ENCODE results near the gene TUT7.
"Not testable (repeated sequence)": the region's sequence is repeated elsewhere in the genome, so short reads cannot be mapped to it uniquely, and the experiment has no call there.

Gene TUT7

DNA sequence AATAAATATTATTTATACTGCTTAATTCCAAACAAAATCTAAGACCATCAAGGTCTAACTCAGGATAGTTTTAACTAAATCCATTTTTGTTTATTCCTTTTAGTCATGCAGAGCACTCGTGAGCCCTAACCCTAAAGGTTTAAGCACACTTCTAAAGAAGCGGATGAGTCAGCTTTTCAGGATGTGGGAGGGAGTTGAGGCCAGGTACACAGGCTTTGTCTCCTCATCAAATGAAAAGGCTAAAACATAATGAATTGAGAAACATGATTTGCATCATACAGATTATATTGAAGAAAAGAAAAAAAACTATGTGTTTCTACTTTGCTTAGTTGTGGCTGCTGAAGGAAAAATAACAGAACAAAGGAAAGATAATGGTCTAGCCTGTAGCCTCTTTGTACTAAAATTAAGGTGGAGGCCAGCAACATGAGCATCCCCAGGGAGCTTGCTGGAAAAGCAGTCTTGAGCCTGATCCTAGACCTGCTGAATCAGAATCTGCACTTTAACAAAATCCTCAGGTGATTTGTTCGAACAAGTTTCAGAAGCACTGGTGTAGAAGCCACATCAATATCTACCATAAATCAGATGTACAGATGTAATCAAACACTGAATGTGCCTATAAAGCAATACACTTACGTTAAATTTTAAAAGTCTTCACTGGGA is 50.8 kb downstream of the TUT7 start:
- DNase-seq (ENCODE audit: low spot score) = peak; percentile 70

DNA sequence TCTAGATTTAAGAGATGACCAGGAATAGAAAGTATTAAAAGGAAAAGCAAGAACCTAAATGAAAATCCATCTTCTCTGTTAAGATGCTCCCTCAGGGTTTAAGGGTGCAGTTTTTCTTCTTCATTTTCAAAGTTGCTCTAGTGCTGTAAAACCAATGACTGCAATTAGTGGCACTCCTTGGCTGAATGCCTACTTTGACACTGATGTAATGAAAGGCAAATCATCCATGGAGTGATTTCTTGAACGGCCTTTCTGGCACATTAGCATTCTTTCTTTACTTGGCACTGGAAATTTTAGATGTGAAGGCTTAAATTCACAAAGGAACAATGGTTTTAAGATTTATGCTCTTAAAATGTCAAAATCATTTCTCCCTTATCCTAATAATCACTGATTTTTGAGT is 52.5 kb downstream of the TUT7 start:
- DNase-seq (ENCODE audit: low spot score) = no peak

DNA sequence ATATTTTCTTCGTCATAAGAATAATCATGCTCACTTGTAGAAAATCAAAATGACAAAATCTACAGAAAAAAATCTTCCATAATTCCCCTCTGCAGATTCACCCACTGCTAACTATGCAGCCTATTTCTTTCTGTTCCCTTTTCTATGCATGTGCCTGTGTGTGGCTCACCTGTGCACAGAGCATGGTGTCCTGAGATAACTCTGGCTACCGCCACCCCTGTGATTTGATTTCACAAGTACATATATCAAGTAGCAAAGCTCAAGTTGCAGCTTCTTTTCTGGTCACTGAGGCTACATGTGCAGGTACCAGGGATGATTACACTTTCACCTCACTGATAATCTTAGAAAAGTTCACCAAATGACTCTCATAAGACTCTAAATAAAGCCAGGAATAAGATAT is 53.5 kb downstream of the TUT7 start:
- no peak for DNase-seq (ENCODE audit: low spot score)

DNA sequence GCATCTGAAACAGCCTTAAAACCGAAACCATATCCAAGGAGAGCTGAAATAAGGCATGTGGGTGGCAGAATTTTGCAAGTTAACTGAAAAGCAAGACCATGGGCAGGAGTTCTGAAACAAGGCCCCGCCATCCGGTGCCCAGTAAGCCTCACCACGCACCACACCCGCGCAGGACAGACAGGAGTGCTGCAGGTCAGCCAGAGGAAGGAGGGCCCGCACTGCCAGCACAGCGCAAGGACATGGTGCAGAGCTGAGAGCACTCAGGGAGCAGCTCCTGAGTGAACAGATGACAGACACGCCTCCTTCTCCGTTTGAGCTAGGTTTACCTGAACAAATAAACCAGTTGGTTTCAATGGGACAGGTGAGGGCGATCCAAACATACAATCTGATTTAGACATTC is 55.3 kb downstream of the TUT7 start:
- DNase-seq (ENCODE audit: low spot score) = no peak

DNA sequence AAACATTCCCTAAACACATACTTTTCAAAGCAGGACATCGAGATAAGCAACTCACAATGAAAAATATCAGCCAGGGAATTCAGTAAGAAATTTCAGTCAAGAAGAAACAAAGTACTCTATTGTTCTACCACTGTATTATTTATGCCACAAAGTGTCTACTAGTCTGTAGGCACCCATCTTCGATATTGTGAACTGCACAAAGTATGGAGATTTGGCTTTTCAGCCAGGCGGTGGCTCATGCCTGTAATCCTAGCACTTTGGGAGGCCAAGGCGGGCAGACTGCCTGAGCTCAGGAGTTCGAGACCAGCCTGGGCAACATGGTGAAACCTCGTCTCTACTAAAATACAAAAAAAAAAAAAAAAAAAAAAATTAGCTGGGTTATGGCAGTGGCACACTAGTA is 63.9 kb downstream of the TUT7 start:
- DNase-seq (ENCODE audit: low spot score) = not testable (repeated sequence)

DNA sequence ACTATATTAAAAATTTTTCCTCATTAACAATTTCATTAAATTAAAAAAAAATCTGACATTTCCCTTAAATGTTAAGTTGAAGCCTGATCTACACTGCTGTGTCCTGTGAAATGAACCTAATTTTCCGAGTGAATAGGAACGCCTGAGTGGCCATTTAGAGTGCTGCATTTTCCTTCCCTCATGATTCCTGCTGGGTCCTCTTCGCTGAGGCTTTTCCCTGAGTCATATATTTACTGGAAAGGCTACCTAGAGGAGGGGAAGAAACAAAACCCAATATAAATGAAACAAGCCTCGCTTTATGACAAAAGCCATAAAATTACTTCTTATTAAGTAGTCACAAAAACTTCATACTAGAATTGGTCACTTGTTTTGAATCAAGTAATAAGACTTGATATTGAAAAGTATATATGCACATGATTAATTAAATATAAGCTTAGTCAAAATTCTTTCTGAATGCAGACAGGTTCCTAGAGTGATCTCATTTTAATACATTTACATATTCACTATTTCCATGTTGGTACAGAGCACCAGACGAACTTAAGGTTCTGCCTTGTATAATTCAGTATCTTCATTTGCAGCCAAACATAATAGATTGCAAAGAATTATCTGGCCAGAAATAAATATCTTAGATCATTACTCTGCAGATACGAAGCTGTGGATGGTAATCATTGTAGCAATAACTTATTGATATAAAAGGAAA is 65.6 kb downstream of the TUT7 start:
- DNase-seq (ENCODE audit: low spot score) = no peak

DNA sequence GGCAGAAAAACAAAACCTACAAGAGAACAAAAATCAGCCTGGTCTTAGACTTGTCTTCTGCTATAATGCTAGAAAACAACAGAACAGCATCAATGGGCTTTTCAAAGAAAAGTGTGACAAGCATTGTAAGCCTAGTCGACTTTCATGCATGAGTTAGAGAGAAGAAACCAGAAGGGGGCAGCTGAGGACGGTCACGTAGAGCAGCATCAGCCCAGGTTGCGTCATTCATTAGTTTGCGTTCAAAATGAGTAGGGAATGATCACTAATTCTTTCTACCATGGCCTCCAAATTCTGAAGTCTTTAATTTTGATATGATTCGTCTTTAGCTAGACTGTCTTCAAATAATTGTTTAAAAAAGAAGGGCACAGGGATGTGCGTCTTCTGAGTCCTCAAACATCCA is 67.2 kb downstream of the TUT7 start:
- DNase-seq (ENCODE audit: low spot score) = peak; percentile 11

DNA sequence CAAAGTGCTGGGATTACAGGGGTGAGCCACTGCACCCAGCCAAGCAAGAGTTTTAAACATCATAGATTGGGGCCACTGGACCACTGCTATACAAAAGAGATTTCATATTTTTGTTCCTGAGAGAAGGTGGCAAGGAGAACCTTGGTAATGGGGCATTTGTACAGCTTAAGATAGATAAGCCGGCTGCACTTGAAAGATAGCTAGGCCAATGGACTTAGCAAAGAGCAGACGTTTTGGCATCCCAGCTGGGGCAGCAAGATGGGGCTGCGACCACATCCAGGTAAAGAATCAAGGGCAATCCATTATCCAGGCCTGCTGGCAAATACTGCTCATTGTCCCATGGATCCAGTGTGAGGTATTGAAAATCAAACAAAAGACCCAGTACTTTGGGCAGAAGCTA is 67.9 kb downstream of the TUT7 start:
- DNase-seq (ENCODE audit: low spot score) = no peak

DNA sequence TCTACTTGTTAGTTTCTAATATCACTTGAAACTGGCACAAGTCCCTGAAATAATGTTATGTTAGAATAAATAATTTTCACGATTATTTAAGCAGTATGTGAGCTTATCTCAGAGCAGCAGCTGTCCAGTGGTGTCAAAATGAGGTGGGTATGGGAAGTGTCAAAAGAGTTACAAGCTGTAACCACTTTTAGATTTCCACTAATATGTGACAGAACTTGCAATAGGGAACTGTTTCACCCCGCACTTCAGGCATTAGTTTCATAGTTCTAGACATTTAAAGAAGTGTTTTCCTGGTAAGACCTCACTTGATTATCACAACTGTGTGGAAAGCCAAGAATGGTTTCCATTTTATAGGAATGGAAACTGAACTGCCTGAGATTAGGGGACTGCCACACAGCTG is 68.9 kb downstream of the TUT7 start:
- DNase-seq (ENCODE audit: low spot score) = no peak

DNA sequence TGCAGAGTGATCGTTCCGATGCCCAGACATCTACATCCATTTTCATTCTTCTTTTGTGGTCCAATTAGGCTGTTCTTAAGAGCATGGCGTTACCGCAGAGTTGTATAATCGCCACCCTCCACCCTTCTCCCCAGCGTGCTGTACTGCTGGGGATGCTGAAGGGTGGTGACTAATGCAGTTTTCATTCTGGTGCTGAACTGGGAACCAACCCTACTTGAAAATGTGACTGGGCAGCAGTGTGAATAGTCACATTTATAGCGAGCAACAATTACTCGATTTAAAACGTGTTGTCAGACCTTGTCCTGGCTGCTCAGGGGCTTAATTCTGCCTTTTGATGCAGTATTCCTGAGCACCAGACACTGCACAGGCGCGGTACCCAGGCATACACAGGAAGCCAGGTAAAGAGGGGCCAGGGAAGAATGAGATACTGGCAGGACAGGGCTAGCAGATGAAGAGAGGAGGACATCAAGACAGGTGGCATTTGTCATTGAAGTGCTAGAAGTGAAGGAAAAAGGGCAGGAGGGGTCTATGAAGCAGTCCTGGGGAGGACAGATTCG is 71.2 kb downstream of the TUT7 start:
- DNase-seq (ENCODE audit: low spot score) = no peak

DNA sequence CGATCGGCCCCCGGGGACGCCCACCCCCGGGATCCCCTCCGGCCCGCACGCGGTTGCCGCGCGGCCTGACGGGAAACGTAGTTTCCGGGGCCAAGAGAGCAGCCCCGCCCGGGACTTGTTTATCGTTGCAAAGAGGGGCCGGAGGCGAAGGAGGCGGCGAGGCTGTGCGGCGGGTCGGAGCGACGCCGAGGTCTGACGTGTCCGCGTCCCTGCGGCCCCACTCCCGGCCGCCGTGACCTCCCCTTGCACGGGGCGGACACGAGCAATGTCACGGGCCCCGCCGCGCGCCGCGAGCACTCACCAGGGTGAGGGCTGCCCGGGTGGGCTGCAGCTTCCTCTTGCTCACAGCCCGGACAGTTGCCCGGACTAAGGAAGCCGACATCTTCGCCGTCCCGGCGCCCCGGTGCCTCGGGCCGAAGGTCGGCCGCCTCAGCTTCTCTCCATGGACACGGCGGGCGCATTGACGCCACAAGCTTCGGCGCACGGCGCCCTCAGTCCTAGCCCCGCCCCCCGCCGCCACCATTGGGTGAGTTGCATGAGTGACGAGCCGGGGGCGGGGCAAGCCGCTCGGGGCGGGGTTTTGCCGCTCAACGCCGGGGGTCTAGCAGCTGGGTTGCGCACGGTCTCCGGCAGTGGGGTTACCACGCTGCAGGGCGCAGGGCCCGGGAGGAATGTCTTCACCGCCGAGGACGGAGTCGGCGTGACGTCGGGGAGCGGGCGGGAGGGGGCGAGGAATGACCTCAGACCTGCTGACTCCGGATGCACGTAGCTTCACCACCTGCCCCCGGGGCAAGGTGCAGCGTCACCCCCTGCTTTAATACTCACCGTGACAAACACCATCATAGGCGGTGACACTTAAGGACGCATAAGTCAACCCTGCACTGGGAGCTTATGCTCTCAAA is 71.9 kb downstream of the TUT7 start, which contains the start of gene ISCA1:
Gene ISCA1 (minus strand): TSS at position 462 of the 902 bp plus-strand sequence. CDS start 80 bp downstream, at position 382.
- DNase-seq (ENCODE audit: low spot score) = peak; percentile 94

DNA sequence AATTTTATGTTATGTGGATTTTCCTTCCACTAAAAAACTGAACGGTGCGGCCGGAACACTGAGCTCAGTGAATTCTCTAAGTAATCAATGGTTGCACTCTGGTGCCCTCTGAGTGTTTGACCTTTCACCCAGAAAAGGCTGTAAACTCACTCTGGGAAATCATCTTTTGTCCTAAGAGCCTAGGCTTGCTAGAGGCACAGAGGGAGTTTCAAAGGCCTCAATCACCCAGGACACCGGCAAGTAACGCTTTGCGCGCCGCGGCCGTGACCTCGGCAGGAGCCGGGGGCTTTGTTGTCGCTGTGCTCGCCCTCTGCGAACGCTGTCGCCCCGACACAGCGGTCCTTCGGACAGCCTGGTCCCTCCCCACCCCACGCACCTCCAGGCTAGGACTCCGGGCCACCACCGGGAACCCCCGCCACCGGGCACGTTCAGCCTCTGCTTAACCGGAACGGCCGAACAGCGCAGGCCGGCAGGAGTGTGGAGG is 72.6 kb downstream of the TUT7 start:
- peak; percentile 1 for DNase-seq (ENCODE audit: low spot score)

DNA sequence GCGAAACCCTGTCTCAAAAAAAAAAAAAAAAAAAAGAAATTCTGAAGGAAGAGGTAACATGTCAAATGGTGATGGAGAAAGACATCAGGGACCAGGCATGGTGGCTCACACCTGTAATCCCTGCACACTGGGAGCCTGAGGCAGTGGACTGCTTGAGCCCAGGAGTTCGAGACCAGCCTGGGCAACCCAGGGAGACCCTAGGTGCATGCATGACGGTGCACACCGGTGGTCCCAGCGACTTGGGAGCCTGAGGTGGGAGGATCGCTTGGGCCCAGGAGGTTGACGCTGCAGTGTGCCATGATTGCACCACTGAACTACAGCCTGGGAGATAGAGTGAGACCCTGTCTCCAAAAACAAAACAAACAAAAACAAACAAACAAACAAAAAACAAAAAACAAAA is 73.6 kb downstream of the TUT7 start:
- no peak for DNase-seq (ENCODE audit: low spot score)

DNA sequence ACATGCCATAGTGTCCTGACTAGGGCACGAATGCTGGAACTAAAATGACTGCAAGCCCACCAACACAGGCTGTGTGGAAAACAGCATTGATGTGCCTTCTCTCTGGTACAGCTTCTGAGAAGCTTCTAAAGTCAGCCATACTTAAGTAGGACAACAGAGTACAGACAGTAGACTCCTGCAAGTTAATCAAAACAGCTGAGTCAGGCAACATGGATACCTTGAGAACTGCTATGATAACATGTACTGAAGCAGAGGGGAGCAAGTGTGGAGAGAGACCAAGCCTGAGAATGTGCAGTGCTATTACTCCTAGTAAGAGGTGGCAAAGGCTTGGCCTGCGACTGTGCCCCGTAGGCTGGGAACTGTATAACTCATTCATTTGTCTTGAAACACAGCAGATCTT is 74.4 kb downstream of the TUT7 start:
- no peak for DNase-seq (ENCODE audit: low spot score)

DNA sequence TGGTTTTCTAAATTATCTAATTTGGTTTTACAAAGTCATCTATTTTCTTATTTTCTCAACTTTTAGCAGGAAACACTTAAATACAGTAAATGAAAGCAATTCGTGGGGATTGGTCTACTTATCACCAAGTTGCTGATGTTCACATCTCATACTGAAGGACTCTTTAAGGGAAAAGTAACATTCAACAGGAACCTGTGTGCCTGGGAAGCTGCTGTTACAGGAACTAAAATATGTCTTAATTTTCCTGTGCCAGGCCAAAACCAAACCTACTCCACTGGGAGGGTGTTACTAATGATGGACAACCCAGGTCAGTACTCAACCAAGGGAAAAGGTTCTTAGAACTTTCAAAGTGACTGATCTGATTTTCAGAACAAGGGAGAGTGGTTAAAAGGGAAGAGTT is 77.1 kb downstream of the TUT7 start:
- no peak for DNase-seq (ENCODE audit: low spot score)

DNA sequence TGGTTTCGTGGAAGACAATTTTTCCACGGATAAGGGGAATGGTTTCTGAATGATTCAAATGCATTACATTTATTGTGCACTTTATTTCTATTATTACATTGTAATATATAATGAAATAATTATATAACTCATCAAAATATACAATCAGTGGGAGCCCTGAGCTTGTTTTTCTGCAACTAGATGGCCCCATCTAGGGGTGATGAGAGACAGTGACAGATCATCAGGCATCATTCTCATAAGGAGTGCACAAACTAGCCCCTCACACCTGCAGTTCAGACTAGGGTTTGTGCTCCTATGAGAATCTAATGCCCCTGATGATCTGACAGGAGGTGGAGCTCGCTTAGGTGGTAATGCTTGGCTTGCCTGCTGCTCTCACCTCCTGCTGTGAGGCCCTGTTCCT is 78.2 kb downstream of the TUT7 start:
- no peak for DNase-seq (ENCODE audit: low spot score)

DNA sequence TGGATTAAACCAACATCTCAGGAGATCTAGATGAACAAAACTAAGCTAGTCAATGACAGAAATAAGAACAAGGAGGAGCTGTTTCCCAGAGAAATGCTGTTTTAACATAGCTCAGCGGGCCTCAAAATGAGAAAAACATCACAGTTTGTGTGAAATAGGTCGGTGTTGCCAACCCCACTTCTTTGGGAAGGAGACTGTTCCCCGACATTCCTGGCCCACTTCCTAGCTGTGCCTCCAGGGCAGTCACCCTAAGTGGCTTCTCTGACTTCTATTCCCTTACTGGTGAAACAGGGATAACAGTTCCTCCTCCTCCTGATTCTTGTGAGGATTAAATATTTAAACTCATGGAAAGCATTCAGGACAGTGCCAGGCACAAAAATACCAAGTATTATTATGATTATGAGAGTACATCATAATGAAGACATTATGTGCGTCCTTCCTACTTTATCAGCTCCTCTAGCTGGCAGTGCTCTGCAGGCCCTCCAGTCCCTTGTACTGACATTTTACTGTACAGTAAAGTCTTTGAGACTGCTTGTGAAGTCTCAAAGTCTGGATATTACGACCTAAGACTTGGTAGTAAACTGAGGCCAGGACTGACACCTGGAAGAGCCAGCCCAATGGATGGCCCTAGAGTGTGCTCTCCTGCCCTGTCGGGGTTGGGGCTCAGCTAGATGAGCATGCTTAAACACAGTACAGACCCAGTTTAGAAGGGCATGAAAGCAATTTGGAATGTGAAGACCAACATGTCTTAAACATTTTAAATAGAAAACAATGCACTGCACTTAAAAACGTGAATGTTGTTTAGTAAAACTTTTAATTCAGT is 79.2 kb downstream of the TUT7 start:
- no peak for DNase-seq (ENCODE audit: low spot score)

DNA sequence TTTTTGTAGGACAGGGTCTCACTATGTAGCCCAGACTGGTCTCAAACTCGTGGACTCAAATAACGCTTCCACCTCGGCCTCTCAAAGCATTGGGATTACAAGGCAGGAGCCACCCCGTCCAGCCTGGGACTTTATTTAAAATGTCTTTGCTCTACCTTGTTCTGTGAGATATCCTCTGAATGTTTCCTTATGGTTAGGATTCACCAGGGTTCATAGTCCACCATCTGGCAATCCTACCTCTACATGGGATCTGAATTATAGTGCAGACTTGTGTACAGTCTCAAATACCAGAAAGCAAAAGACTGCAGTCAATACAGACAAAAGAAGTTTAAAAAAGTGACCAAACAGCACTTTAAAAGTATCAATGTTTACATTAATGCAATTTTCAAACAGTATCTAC is 82.0 kb downstream of the TUT7 start:
- no peak for DNase-seq (ENCODE audit: low spot score)

DNA sequence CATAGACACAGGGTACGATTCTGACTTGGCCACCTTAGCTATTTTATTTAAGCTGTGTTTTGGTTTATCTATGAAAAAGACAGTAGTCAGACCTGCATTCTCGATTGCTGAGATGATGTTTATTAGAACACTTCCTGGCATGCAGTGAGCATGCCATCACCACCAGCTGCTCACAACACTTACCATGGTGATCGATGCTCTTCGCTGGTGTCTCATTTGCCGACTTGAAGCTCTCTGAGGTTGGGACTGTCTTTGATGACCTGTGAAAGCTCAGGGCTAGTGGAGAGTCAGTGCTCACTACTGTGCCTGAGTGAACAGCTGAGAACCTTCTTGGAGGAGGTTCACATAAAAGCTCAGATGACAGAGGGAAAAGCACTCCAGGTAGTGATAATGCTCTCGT is 90.3 kb downstream of the TUT7 start:
- DNase-seq (ENCODE audit: low spot score) = no peak

DNA sequence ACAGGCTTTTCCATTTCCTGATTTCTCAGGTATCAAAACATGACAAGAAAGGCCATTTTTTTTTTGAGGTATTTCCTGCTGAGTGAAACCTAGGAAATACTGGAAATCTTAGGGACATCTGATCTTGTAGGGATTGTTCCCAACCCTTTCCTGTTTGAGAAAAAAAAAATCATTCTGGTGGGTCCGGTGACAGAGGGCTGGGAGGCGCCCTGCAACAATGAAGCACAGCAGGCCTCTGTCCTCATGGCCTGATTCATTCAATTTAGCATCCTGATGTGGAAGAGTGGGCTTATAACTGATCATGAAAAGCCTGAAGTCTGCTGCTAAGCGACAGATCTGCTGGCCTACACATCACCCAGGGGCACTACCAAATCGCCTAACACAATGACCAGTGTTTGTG is 91.7 kb downstream of the TUT7 start:
- no peak for DNase-seq (ENCODE audit: low spot score)

DNA sequence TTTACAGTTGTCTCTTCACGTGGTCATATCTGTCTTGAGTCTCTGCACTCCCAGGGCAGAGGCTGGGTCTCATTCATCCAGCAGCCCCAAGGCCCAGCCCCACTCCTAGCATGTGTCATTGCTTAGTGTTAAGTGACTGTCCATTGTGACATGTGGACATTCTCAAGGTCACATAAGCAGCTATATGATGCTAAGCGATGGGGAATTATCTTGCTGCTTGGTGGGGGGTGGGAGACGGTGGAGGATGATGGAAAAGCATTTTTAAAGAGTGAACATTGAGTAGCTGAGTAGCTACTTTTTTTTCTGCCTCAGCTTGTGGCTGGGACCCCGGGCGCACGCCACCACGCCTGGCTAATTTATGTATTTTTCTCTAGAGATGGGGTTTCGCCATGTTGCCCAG is 94.7 kb downstream of the TUT7 start, which contains the start of gene C9orf153:
Gene C9orf153 (minus strand): TSS at position 101 of the 400 bp plus-strand sequence. CDS start 30,054 bp downstream, outside the sequence.
- DNase-seq (ENCODE audit: low spot score) = no peak
